ENCODE results near the gene TRPM4. TPM values are rescaled to one million over a fixed set of nuclear protein-coding genes. Genes with fewer than 3 reads are reported as not detected.

TRPM4 gene
- total and polyA plus RNA-seq, 2 of the 8 experiments (the other 6 are each of a cell fraction or from before 2014, with no cell fraction given), result 11.3 to 13.3 TPM

DNA sequence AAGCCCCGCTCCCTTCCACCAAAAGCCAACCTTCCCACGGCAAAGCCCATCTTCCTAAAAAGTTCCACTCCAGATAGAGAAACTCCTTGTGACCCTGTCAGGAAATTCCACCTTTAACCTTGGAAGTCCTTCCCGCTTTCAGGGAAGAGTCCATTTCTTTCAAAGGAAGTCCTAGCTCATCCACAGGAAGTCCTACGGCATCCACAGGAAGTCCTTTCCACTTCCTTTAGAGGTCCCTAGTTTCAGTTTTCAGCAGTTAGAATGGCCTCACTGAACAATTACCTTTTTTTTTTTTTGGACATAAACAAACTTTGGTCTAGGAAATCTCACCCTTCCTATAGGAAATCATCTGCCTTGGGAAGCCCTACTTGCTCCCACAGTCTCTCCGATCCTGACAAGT is 31.7 kb downstream of the TRPM4 start:
- Histone ChIP-seq H3K79me1 (ENCODE audit: low read depth, low read length) (no peaks in the 10 kb centered on the region; the same call in 1 of the 2 replicates), H3K56ac (replicated peaks; ENCODE audit: insufficient read length, low read depth, low read length) (no peak overlapping the region), H3K79me2 (ENCODE audit: control insufficient read depth in 1 of 2, insufficient read depth in 2 of 2, low read length in 2 of 2) (no peaks in the 10 kb centered on the region), H2BK120ac (replicated peaks; ENCODE audit: low read depth, low read length) (no peak overlapping the region), H3K18ac (ENCODE audit: extremely low read depth, low read length) (no peak overlapping the region), H4K20me1 (replicated peaks in 1 of 2; ENCODE audit: control insufficient read depth in 1 of 2, insufficient read depth in 2 of 2, low read length in 2 of 2) (peaks cover 0 to 1% of the 10 kb centered on the region in 2 experiments), H4K8ac (ENCODE audit: extremely low read depth, insufficient read depth, low read length) (no peak overlapping the region), H3K27me3 (replicated peaks in 1 of 4; ENCODE audit: control insufficient read depth in 3 of 4, extremely low read depth in 1 of 4, insufficient read depth in 3 of 4, low read length in 3 of 4) (no peaks in the 10 kb centered on the region), H3K9ac (replicated peaks in 1 of 4; ENCODE audit: extremely low read depth in 1 of 4, low read depth in 3 of 4, low read length in 3 of 4) (no peak overlapping the region), H2AFZ (ENCODE audit: low read length) (no peak overlapping the region), H2BK20ac (ENCODE audit: low read length) (no peak overlapping the region), H3K9me3 (ENCODE audit: insufficient read depth in 2 of 2, low read depth in 1 of 2, low read length in 1 of 2) (no peaks in the 10 kb centered on the region), H3K4me2 (ENCODE audit: insufficient read depth in 1 of 2, low read depth in 2 of 2, low read length in 2 of 2) (no peak overlapping the region), H3K23ac (ENCODE audit: insufficient read length) (no peak overlapping the region), H2BK15ac (ENCODE audit: low read length) (no peak overlapping the region), H4K5ac (ENCODE audit: insufficient read length, low read depth, low read length) (no peak overlapping the region), H2BK5ac (ENCODE audit: low read depth, low read length) (no peak overlapping the region), H3K36me3 (ENCODE audit: control insufficient read depth in 2 of 4, insufficient read depth in 4 of 4, low read length in 3 of 4) (no peaks in the 10 kb centered on the region; a peak in 1 of 8 replicates), H3K4me3 (ENCODE audit: extremely low read depth in 1 of 4, insufficient read depth in 2 of 4, low read depth in 3 of 4, low read length in 4 of 4) (no peak overlapping the region), H3K14ac (ENCODE audit: insufficient read length) (no peak overlapping the region), H3K23me2 (ENCODE audit: low read depth, low read length) (no peaks in the 10 kb centered on the region), H2AK5ac (ENCODE audit: low read depth, low read length) (no peak overlapping the region), H4K91ac (replicated peaks; ENCODE audit: insufficient read length, low read length) (no peak overlapping the region), H3K27ac (ENCODE audit: low read depth, low read length) (no peak overlapping the region), H3K4ac (replicated peaks; ENCODE audit: insufficient read length, low read depth, low read length) (no peak overlapping the region), H2BK12ac (ENCODE audit: low read depth, low read length) (no peak overlapping the region), H3K4me1 (replicated peaks in 1 of 4; ENCODE audit: control insufficient read depth in 3 of 4, insufficient read depth in 4 of 4, low read length in 3 of 4) (no peaks in the 10 kb centered on the region; a peak in 1 of 7 replicates)
- ChIA-PET POLR2A (ENCODE audit: partially characterized antibody) (interaction anchor here (0.6 to 1.2 kb wide), 4 partner anchors 10 to 56 kb away, joined by 3 to 5 read pairs (median 3); no protein-coding TSS in a partner anchor), CTCF (ENCODE audit: partially characterized antibody) (interaction anchor here (0.6 to 7.0 kb wide), 8 partner anchors 9 to 1501 kb away, joined by 3 to 66 read pairs (median 4); no protein-coding TSS in a partner anchor)
- TF ChIP-seq KDM4A (IDR thresholded peaks at IDR 0.05; ENCODE audit: low read depth, low read length, severe bottlenecking) (no peak), SP1 (IDR thresholded peaks at IDR 0.05; ENCODE audit: low read depth, low read length) (no peak), NRF1 (IDR thresholded peaks at IDR 0.05; ENCODE audit: low read depth, low read length) (no peak), HDAC2 (IDR thresholded peaks at IDR 0.05; ENCODE audit: borderline replicate concordance in 1 of 2, low read depth in 2 of 2, low read length in 2 of 2) (no peak), BACH1 (IDR thresholded peaks at IDR 0.05; ENCODE audit: low read length) (no peak)
- TF ChIP-seq, protein P1, sequence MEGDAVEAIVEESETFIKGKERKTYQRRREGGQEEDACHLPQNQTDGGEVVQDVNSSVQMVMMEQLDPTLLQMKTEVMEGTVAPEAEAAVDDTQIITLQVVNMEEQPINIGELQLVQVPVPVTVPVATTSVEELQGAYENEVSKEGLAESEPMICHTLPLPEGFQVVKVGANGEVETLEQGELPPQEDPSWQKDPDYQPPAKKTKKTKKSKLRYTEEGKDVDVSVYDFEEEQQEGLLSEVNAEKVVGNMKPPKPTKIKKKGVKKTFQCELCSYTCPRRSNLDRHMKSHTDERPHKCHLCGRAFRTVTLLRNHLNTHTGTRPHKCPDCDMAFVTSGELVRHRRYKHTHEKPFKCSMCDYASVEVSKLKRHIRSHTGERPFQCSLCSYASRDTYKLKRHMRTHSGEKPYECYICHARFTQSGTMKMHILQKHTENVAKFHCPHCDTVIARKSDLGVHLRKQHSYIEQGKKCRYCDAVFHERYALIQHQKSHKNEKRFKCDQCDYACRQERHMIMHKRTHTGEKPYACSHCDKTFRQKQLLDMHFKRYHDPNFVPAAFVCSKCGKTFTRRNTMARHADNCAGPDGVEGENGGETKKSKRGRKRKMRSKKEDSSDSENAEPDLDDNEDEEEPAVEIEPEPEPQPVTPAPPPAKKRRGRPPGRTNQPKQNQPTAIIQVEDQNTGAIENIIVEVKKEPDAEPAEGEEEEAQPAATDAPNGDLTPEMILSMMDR (IDR thresholded peaks at IDR 0.05; ENCODE audit: control extremely low read depth in 1 of 3, insufficient read depth in 1 of 3, low read depth in 1 of 3, low read length in 3 of 3), result no peak
- WGBS, 2 experiments (ENCODE audit: extremely low coverage in 1 of 2, insufficient coverage in 1 of 2, insufficient read length in 1 of 2, insufficient replicate concordance in 2 of 2, low coverage in 1 of 2, low lambda C conversion rate in 2 of 2, missing lambda C conversion rate in 1 of 2), result 89% methylated on average over 5 of the region's 5 CpGs; no CpG with 5 or more reads in 1 of the 2 experiments
- FAIRE-seq (no peak), DNase-seq (ENCODE audit: low read depth in 1 of 2, low spot score in 2 of 2) (no peak)
